HG03342 (cell line): ENCODE measurements around the gene SLC39A9.

Source experiments
- ATAC-seq: cut with Tn5 transposase; IDR thresholded peaks from one replicate; pipeline ENCODE4 v1.9.1; 2021; ENCODE audit warnings: mild to moderate bottlenecking, moderate library complexity; ENCODE audit not compliant: unreplicated experiment

SLC39A9 gene, protein sequence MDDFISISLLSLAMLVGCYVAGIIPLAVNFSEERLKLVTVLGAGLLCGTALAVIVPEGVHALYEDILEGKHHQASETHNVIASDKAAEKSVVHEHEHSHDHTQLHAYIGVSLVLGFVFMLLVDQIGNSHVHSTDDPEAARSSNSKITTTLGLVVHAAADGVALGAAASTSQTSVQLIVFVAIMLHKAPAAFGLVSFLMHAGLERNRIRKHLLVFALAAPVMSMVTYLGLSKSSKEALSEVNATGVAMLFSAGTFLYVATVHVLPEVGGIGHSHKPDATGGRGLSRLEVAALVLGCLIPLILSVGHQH

DNA sequence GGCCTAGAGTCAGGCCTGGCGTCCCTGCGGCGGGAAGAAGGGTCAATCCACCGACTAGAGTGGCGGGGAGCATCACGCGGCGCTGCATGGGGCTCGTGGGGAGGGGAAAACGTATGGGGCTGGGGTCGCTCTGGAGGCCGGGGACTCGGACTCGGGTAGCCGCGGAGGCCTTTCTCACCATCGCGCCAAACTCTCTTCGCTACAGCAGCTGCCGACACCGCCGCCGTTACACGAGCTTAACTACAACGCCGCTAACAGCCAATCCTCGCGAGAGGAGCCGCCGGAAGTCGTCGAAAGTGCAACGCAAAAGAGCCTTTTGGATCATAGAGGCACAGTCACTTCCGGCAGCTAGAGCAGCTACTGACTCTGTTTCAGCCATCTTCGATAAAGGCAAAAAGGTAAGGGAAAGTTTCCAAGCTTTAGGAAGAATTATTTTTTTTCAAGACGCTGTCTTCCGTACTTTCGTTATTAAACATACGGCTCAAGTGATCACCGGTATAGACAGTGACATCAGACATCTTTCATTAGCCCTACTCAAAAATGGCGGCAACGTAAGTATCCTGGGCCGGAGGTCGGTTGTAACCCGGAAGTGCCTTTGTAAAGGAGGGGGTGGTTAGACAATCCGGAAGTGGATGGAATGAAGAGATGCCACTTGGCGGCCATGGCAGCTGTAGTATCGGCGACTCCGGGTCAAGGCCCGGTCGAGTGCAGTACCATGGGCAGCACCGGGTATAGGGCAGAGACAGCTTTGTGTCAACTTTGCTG is at the start of gene SLC39A9, which contains the start of gene ERH:
Gene SLC39A9 (plus strand): TSS at position 640 of the 765 bp plus-strand sequence. CDS start 678 bp downstream, outside the sequence.
Gene ERH (minus strand): TSS at position 247 of the 765 bp plus-strand sequence. CDS start 66 bp downstream, at position 181.
- ATAC-seq, result peak; percentile 89

DNA sequence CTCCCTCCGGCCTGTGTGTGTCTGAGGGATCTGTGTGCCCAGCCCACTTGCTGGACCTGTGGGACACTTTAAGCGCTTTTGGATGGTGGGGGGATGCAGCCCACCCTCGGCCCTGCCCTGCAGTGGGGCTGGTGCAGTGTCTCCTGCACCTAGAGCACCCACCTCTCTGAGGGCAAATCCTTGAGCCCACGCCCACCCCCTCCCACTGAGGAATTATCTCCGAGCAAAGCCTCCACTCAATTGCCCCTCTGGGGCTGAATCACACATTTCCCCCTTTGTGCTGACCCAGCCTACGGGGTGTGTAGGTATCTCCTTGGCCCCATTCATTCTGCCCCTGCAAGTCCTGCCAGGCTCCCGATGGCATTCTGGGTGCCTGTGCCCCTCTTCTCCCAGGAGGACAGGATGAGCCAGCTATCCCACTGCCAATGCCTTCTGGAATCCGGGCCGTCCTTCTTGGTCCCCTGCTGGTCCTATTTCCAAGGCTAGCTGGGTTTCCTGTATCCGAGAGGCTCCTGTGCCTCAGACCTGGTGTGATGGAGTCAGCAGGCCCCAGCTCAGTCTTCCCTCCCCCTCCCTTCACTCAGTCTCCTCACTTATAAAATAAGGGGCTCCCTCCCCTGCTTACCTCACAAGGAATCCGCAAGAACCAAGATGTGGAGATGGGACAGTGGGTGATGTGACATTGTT is 49.3 kb upstream of the SLC39A9 start:
- ATAC-seq, result no peak

DNA sequence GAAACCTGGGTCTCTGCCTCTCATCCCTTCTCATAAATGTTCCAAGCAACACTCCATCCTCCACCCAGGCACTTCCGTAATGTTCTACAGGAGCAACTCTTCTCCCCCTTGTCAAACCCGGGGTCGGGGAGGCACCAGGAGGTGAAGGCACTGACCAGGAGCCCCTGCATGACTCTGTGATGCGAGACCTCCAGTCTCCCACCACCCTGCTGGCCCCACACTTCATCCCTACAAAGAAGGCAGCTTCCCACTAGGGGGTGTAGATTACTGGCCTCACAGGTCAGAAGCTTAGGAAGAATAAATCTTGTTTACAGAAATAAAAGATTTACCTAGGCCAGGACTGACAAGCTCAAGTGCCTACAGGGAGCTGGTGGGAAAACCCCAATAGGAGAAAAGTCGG is 47.6 kb upstream of the SLC39A9 start:
- no peak for ATAC-seq

DNA sequence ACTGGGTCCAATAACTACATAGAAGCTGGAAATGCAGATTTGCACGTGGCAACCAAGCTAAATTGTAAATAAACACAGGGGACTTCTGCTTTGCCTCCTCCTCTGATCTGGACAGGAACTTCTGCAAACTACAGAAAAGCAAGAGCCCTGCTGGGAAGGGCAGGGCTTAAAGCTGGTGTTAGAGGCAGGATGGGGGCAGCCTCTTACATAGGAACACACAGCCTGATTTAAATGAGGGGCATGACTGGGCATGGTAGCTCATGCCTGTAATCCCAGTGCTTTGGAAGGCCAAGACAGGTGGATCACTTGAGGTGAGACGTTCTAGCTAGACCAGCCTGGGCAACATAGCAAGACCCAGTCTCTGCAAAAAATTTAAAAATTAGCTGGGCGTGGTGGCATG is 47.1 kb upstream of the SLC39A9 start:
- ATAC-seq, result no peak

DNA sequence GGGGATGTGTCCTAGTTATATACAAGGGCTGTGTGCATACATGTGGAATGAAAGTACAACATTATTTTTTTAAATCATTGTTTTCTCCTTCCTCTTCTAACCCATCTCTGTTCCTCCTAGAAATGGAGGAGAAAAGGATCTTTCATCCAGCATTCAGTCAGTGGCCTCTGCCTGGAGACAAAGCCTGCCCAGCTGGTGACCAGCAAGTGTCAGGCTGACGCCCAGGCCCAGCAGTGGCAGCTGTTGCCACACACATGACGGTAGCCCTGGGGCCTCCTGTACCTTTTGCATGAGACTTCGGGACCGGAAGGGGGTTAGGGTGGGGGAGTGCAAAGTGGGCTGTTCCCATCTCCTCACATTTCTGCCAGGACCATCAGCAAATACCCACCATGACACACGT is 46.6 kb upstream of the SLC39A9 start:
- no peak for ATAC-seq

DNA sequence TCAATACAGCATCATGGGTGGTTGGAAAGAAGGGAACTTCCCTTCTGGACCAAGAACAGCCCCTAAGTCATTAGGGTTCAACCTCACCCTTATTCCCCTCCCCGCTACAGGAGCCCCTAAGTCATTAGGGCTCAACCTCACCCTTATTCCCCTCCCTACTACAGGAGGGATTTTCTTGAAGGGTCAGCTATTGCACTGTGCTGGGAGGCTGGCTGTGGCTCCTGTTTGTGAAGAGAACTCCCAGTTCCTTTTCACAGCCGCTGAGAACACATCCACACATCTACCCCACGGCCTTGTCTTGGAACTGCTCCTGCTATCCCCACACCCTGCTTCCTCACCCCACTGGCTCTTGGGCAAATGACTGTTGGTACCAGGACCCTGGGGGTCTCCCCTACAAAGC is 45.3 kb upstream of the SLC39A9 start:
- ATAC-seq, result no peak

DNA sequence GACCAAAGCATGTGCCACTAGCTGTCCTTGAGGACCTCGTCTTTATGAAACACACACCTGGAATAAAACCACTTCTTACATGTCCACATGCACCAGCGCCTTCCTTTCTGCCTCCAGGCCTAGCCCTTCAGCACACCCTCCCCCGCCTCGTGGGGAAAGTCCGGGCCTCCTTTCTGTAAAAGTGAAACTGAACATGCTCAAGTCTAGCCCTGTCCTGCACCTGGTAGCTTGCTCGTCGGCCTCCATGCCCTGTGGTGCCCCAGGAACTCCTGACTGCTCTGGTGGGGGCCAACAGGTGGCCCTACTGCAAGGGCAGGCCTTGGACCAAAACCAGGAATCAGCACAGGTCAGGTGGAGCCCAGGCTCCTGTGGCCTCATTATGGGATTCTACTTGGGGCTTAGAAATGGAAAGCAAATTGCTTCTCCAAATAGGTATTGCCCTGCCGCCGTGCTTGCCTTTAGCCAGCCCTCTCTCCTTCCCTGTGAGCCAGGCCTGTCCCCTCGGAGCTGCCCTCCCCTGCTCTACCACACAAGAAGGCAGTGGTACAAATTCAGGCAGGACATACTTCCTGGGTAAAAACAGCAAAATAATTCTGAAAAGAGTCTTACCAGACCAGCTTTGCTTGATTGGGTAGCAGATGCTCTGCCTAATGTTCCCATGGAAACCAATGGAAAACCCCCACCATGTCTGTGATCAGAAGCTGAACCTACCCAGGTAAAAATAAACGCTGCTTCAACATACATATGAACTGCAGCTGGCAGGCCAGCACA is 43.9 kb upstream of the SLC39A9 start:
- ATAC-seq, result peak; percentile 77

DNA sequence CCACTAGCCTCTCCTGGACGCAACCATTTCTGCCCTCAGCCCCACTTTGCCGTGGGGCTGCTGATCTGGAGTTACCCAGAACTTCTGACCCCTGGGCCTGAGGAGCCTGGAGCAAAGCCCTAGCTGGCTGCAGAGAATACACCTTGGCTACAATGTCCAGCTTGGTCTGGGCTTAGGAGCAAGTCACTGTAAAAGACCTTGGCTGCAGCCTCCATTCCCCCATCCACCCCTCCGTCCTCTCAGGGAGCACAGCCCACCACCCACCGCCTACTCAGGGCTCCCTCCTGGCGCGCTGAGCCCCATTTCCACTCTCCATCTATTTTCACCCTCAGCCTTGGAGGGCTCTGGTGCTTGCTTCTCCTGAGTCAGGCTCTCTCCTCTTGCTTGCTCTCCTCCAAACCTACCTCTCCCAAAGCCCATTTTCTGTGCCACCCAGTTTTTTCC is 43.3 kb upstream of the SLC39A9 start:
- ATAC-seq, result no peak

DNA sequence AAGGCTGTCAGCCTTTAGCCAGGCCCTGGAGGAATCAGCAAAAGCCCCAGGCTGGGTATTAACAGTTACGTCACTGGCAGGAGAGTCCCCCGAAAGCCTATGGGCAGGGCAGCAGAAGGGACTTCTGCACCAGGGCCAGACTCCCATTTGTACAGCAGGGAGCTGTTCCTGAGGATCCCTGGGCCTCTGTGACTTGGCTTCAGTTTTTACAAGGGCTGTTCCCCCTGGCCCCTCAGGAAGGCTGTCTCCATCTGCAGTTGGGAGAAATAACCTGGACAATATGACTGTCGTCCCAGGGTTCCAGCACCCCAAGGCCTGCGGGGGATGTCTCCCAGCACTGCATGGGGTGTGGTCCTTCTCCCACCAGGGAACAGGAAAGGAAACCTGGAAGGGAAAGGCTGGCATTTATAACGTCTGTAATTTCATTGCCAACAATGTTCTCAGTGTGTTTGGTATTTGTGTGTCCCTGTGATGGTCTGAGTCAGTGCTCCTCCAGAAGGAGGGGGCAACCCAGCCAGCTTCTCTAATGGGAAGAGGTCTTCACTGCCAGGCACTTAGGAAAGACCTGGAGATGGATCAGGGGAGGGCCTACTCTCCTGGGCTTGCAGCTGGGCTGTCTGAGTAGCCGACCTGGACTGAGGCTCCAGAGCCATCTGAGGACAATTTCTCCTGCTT is 42.7 kb upstream of the SLC39A9 start:
- ATAC-seq, result no peak

DNA sequence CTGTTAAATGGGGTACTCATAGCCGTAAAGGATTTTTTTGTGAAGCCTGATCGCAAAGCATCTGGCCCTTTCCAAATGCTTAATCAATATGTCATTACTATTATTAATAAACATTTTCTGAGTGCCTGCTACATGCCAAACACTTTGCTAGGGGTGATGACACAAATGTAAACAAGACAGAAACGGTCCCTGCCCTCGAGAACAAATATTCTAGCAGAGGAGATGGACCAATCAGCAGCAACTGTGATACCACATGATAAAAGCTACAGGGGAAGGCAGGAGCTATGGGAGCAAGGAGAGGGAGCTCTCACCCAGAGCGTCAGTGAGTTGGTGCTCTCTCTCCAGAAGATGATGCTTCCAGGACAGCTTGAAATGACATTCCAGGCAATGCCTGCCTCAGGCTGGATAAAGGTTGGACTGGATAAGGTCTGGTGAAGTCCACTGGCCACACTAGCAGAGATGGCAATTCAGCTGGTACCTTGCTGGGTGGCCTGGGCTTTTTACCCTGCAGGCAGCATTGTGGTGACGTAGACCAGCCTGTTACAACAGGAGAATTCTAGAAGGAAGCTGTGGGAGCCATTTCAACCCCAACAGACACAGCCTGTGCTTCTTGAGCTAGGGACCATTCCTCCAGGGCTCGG is 41.5 kb upstream of the SLC39A9 start:
- ATAC-seq, result no peak

DNA sequence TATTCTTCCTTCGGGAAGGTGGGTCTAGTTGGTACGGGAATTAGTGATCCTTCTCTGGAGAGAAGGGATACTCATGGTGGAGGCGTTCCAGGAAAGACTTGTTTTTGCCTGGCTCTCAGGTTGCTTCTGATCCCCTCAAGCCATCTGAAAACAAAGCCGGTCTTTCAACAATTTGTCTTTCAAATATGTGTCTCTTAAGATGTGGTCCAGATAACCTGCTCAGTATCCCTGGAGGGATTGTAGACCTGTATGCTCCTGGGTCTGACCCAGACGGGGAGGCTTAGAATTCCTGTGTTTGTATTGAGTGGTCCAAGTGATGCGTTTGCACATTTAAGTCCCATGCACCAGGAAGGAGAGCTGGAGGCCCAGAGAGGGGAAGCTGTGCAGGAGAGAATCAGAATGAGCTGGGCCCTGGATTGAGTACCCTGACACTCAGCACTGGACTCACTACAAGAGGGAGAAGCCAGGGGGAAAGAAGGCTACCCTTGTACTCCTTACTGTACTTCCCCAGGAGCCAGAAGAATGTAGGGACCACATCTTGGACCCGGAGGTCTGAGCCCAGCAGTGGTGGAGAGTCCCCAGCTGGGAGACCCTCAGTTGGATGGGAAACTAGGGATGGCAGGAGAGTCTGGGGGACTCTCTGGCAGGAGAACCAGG is 40.8 kb upstream of the SLC39A9 start:
- ATAC-seq, result no peak

DNA sequence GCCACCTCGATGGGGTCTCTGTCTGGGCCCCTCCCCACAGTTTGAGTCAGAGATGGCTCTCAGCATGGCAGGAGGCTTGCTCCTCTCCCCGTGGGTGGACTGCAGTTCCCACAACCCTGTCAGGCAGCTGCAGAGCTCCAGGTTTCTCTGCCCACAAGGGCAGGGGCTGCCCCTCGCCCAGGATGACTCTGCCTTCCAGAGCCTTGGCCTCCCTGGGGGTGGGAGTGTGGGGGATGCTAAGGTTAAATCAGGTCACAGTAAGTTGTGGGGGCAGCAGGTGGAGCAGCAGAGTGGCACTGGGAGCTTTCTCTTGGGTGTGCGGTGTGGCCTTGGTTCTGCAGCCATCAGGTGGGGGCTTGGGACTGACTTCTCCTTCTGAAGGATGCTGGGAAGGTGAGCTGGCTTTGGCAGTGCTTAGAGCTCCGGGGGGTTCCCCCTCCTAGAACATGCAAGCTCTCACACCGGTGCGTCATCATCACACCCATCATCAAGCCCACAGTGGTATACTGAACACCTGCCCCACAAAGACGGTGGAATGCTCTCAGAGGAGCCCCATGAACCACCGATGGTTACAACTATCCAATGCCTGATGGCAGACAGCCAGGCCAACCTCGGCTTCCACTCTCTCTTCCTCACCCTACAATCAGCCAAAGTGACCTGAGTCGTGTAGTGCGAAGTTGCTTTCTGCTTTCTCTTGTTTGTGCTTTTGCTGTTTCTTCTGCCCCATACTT is 40.1 kb upstream of the SLC39A9 start:
- no peak for ATAC-seq

DNA sequence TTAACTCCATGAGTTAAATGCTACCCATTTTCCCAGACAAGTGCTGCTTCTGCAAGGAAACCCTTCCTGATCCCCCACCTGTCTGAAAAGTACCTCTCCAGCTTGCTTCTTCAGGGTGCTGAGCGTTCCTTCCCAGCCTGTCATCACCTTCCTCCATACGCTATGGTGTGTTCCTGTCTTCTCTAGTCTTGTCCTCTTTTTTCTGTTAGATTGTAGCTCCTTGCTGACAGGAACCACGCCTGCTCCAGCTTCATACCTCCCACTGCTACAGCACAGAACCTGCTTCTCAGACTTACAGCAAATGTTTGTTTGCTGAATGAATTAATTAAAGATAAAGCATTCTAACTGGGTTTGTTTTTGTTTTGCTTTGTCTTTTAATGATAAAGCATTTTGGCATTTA is 39.5 kb upstream of the SLC39A9 start:
- ATAC-seq, result no peak

DNA sequence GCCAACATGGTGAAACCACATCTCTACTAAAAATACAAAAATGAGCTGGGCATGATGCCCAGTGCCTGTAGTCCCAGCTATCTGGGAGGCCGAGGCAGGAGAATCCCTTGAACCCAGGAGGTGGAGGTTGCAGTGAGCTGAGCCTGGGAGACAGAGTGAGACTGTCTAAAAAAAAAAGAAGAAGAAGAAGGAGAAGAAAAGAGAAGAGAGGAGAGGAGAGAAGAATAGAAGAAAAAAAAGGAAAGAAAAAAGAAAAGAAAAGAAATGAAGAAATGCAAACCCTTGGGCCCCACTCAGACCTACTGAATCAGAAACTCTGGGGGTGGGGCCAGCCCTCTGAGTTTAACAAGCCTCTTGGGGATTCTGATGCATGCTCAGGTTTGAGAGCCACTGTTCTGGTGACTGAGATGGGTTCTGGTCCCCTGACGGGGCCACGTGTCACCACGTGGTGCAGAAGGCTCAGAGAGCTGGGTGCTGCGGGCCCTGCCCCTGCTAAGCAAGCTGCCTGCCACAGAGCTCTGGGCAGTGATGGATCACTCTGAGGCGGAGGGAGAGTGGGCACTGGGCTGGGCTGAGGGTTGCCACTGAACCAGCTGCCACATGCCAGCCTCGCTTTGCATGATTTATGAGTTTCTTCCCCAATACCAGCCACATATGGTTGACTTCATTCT is 37.9 kb upstream of the SLC39A9 start:
- no peak for ATAC-seq

DNA sequence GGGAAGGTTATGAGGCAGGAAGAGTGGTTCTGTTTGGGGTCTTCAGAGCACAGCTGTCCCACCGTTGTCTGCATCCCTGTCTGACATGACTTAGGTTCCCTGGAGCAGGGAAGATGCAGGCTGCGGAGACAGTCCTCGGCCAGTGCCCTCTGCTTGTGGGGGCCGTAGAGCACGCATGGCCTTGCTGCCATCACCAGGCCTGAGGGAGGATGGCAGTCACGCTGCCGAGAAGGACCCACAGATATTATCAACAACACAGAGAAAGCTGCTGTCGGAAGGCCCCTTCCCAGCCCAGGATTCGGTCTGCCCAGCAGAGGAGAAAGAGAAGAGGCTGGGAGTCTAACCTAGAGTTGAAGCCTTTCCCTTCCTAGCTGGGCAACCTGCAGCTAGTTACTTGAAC is 35.4 kb upstream of the SLC39A9 start:
- no peak for ATAC-seq

DNA sequence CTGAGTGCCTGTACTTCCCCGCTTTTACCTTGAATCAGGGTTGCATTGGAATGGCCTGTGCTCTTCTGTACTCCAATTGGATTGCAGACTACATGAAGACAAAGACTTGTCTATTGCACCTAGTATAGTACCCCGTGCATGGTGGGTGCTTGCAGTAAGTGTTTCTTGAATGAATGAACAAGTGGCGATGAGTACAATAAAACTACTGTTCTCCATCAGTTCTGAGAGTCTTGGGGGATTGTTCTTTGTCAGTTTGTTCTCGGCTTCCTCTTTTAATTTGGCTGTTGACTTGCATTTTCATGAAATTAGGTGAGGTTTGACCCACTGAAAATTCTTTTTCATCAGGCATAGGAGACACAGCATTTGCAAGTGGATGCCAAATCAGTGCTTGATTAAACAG is 34.5 kb upstream of the SLC39A9 start:
- ATAC-seq, result no peak

DNA sequence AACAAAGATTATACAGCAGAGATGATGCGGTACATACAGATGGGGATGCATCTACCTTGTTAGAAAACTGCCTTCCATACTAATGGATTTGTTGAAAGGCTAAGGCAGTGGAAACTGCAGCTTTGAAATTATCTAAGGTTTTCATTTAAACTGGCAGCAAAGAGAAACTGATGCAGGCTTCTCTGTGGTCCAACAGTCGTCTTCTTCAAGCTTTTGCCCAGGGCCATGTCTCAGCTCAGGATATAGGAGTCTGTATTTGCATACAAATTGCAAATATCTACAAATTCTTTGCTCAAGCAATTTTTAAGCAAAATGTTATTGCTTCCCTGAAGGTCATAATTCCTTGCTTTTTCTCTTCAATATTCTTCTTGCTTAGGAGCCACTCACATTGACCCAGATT is 34.1 kb upstream of the SLC39A9 start:
- no peak for ATAC-seq

DNA sequence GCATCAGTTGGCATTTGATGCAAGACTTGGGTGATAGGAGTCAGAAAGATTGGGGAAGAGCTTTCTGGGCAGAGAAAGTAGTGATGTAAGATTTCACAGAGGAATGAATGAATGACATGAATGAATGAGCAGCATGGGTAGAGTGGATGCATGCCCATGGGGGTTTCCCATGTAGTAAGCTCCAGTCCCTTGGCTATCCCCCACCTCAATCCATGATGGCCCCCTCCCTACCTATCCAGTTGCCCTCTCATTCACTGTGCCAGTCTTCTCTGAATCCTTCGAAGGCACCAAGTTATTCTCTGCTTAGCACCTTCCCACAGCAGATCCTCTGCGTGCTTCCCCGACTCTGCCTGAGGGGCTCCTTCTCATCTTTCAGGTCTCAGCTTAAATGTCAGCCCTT is 32.4 kb upstream of the SLC39A9 start:
- ATAC-seq, result no peak
